Muscle of leg (tissue), 11 donors: Measurements from ENCODE around the gene PDE6G. TPM values are rescaled to one million over a fixed set of nuclear protein-coding genes. Genes with fewer than 3 reads are reported as not detected.

Experiments used
- DNase-seq: peaks from one replicate; pipeline ENCODE4 v3.0.0; 2013
- H3K27ac ChIP-seq: one replicate; pipeline ENCODE4 v1.5.1; 2013; ENCODE audit warnings: mild to moderate bottlenecking, low read length, control low read depth
- H3K27me3 ChIP-seq: one replicate; pipeline ENCODE4 v1.6.1; 2013; ENCODE audit warnings: low read length; ENCODE audit not compliant: control insufficient read depth, insufficient read depth
- H3K36me3 ChIP-seq: one replicate; pipeline ENCODE4 v1.6.1; 2013; ENCODE audit warnings: low read length; ENCODE audit not compliant: control insufficient read depth, insufficient read depth
- H3K4me1 ChIP-seq: one replicate; pipeline ENCODE4 v1.6.1; 2013; ENCODE audit warnings: low read length; ENCODE audit not compliant: control insufficient read depth, insufficient read depth
- H3K4me3 ChIP-seq: one replicate; pipeline ENCODE4 v1.5.1; 2013; ENCODE audit warnings: low read length, control low read depth
- H3K9me3 ChIP-seq: replicated peaks from 2 replicates; pipeline ENCODE4 v1.6.1; 2013; ENCODE audit warnings: low read depth, low read length; ENCODE audit not compliant: control insufficient read depth
- WGBS: methylation state at CpG from one replicate; pipeline ENCODE4 v1.1.5; 2013; ENCODE audit warnings: missing lambda C conversion rate; ENCODE audit not compliant: insufficient coverage; 5-methylcytosine and 5-hydroxymethylcytosine counted together
- polyA plus RNA-seq, 8 donors: library from polyadenylated mRNA; unstranded; fragments of 120-200 nt; gene quantifications; one replicate each; pipeline versions ENCODE4 v1.2.1 to v1.2.3, GENCODE V29; 2013; ENCODE audit warnings: inconsistent platforms in 1 of 8, low replicate concordance in 1 of 8; ENCODE audit not compliant: insufficient read length in 8 of 8, insufficient read depth in 1 of 8
- total RNA-seq: library from RNA; stranded (reverse); fragments of 120-200 nt; gene quantifications from one replicate; pipeline ENCODE4 v1.2.4, GENCODE V29; 2013

The PDE6G gene
- total and polyA plus RNA-seq, 9 donors: 1.9 to 5.8 (median 3.4) TPM

- no peak for DNase-seq
- H3K27me3 ChIP-seq: no peaks in the 10 kb centered on the region
- no peaks in the 10 kb centered on the region for H3K9me3 ChIP-seq
- H3K4me1 ChIP-seq: peaks cover 24% of the 10 kb centered on the region
- no peak overlapping the region for H3K27ac ChIP-seq
- 79% methylated on average over 4 of the region's 7 CpGs for WGBS
- H3K36me3 ChIP-seq: peaks cover 20% of the 10 kb centered on the region
- H3K4me3 ChIP-seq: no peak overlapping the region
Observed at GRCh38 chr17:81664051-81664470, 7.7 kb upstream of the PDE6G start.

DNA sequence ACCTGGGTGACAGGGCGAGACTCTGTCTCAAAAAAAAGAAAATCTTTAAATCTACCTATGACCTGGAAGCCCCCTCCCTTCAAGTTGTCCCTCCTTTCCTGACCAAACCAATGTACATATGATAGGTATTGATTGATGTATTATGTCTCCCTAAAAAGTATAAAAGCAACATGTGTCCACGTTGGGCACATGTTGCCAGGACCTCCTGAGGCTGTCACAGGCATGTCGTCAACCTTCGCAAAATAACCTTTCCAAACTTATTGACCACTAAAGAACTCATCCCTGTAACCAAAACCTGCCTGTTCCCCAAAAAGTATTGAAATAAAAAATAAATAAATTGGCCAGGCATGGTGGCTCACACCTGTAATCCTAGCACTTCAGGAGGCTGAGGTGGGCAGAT is 5.7 kb upstream of the PDE6G start:
- no peaks in the 10 kb centered on the region for H3K27me3 ChIP-seq
- DNase-seq: no peak
- H3K4me3 ChIP-seq: no peak overlapping the region

DNA sequence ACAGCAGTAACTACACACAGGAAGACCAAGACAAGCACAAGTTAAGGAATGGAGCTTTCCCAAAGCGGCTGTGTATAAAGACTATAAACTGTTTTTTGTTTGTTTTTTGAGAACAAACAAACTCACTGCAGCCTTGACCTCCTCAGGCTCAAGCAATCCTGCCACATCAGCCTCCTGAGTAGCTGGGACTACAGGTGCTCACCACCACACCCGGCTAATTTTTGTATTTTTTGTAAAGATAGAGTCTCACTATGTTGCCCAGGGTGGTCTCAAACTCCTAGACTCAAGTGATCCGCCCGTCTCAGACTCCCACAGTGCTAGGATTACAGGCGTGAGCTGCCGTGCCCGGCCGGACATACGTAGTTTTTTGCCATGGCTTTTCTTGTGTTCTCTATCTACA is 4.1 kb upstream of the PDE6G start:
- 84% methylated on average over 6 of the region's 9 CpGs for WGBS

More for the DNA sequence above, 5.7 kb upstream of the PDE6G start:
- Histone ChIP-seq H3K27ac (no peak overlapping the region), H3K9me3 (no peaks in the 10 kb centered on the region), H3K36me3 (peaks cover 11% of the 10 kb centered on the region), H3K4me1 (peaks cover 15% of the 10 kb centered on the region)
- 80% methylated on average over 1 of the region's 4 CpGs for WGBS

DNA sequence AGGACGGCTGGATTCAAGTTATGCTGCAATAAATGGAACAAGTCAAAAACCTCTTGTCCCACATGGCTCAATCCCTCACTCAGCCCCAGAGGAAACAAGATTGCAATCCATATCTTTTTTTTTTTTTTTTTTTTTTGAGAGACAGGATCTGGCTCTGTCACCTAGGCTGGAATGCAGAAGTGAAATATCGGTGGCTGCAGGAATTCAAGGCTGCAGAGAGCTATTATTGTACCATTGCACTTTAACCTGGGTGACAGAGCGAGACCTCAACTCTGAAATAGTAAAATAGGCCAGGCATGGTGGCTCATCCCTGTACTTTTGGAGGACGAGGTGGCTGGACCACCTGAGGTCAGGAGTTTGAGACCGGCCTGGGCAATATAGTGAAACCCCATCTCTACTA is 2.7 kb upstream of the PDE6G start:
- Histone ChIP-seq H3K4me1 (peaks cover 13% of the 10 kb centered on the region), H3K4me3 (no peak overlapping the region), H3K27ac (no peak overlapping the region), H3K9me3 (no peaks in the 10 kb centered on the region), H3K27me3 (no peaks in the 10 kb centered on the region), H3K36me3 (peaks cover 2% of the 10 kb centered on the region)
- no peak for DNase-seq
- WGBS: 64% methylated on average over 3 of the region's 5 CpGs

More for the DNA sequence above, 4.1 kb upstream of the PDE6G start:
- no peaks in the 10 kb centered on the region for H3K9me3 ChIP-seq
- H3K27me3 ChIP-seq: no peaks in the 10 kb centered on the region
- no peak overlapping the region for H3K27ac ChIP-seq
- no peak for DNase-seq
- no peak overlapping the region for H3K4me3 ChIP-seq
- H3K4me1 ChIP-seq: peaks cover 12% of the 10 kb centered on the region
- H3K36me3 ChIP-seq: peaks cover 11% of the 10 kb centered on the region

DNA sequence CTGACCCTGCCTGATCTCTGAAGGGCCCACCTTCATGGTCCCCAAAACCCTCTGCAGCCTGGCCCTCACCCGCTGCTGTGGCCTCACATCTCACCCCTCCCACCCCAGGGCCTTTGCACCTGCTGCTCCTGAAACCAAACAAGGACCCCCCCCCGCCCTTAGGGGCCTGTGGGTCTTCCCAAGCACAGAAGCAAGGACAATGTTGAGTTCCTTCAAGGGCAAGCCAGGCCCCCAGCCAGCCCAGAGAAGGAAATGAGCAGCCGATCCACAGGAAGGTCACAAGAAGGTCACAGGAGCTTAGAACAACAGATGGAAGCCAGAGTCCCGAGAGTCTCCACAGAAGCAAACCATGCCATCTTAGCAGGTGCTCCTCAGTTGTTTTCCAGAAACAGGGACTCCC is 493 bp upstream of the PDE6G start:
- no peaks in the 10 kb centered on the region for H3K36me3 ChIP-seq
- H3K4me1 ChIP-seq: peaks cover 19% of the 10 kb centered on the region
- H3K27me3 ChIP-seq: peaks cover 2% of the 10 kb centered on the region
- H3K9me3 ChIP-seq: no peaks in the 10 kb centered on the region
- DNase-seq: peak; percentile 36
- H3K4me3 ChIP-seq: no peak overlapping the region
- WGBS: 33% methylated on average over 3 of the region's 4 CpGs
- H3K27ac ChIP-seq: peak overlapping the region; percentile 5

DNA sequence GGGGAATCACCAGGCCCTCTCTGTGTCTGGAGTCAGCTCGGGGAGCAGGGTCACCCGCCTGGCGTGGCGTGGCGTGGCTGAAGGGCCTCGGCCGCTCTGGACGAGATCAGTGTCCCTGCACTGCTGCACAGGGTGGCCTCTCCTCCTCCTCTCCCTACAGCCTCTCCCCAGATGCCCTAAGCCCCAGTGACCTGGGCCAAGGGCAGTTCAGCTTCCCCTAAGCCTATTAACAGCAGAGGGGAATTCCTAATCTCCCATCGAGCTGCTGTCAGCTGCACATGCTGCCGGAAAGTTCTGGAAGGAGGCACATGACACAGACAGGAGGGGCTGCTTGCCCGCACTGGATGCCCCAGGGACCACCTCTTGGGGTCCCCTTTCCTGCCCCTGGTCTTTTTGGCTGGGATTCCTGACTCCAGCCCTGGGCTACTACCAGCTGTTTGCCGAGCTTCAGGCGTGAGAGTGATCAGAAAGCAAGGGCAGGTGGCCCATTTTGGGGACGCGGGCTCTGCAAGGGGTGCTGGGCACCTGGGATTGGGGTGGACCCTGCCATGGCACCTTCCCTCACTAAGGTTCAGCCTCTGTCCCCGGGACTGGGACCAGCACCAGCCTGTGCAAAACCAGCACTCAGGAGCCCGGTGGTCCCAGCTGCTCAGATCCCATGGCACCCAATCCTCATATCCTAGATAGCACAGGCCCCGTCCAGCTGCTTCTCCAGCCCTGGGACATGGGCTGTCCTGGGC is 794 bp downstream of the PDE6G start:
- Histone ChIP-seq H3K27ac (no peak overlapping the region), H3K36me3 (no peaks in the 10 kb centered on the region), H3K4me1 (peaks cover 19% of the 10 kb centered on the region), H3K9me3 (no peaks in the 10 kb centered on the region), H3K27me3 (peaks cover 5% of the 10 kb centered on the region), H3K4me3 (no peak overlapping the region)
- no peak for DNase-seq
- 68% methylated on average over 16 of the region's 18 CpGs for WGBS

GRCh38 chr17:81652906-81653771 is 3.2 kb downstream of the PDE6G start:
- no peak overlapping the region for H3K4me3 ChIP-seq
- 17% methylated on average over 20 of the region's 27 CpGs for WGBS
- DNase-seq: no peak
- H3K36me3 ChIP-seq: no peaks in the 10 kb centered on the region
- H3K9me3 ChIP-seq: peaks cover 2% of the 10 kb centered on the region
- H3K27me3 ChIP-seq: peaks cover 28% of the 10 kb centered on the region
- no peak overlapping the region for H3K27ac ChIP-seq
- H3K4me1 ChIP-seq: peaks cover 19% of the 10 kb centered on the region

- peaks cover 2% of the 10 kb centered on the region for H3K9me3 ChIP-seq
- H3K4me1 ChIP-seq: peaks cover 14% of the 10 kb centered on the region
- no peak overlapping the region for H3K4me3 ChIP-seq
- no peak overlapping the region for H3K27ac ChIP-seq
- 90% methylated on average over 6 of the region's 10 CpGs for WGBS
- H3K36me3 ChIP-seq: no peaks in the 10 kb centered on the region
- DNase-seq: no peak
- peaks cover 41% of the 10 kb centered on the region for H3K27me3 ChIP-seq
Observed at GRCh38 chr17:81651692-81652091, 4.7 kb downstream of the PDE6G start.

DNA sequence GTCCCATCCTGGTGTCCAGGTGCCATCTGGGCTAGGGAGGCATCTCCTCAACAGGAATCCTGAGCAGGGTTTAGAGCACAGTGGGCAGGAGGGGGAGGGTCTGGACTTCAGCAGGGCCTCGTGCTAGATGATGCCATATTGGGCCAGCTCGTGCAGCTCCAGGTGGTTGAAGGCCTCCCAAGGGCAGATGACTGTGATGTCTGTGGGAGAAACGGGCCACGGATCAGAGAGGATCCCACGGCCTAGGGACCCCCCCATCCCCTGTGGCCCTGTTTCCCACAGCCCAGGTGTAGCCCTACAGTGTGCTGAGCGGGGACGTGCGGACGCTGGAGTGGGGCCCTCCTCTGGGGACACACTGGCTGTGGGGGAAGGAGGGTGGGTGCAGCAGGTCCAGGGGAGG is 5.4 kb downstream of the PDE6G start:
- DNase-seq: no peak
- peaks cover 2% of the 10 kb centered on the region for H3K9me3 ChIP-seq
- 75% methylated on average over 6 of the region's 9 CpGs for WGBS
- H3K4me3 ChIP-seq: no peak overlapping the region
- peaks cover 43% of the 10 kb centered on the region for H3K27me3 ChIP-seq
- no peaks in the 10 kb centered on the region for H3K36me3 ChIP-seq
- peaks cover 14% of the 10 kb centered on the region for H3K4me1 ChIP-seq
- H3K27ac ChIP-seq: no peak overlapping the region

DNA sequence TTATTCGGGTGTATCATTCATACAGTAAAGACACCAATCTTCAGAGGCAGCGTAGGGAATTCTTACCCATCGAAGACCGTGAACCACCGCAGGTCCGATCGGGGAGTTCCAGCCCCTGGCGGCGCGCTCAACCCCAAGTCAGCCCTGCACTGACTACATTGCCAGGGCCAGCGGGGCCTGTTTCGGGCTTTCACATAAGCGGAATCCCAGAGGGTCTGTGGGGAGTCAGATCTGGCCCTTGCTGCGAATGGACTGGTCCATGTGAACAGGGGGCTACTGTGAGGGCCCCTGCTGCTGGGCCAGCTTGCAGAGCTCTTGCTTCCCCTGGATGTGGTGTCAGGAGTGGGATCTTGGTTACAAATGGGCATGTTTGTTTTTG is 7.6 kb downstream of the PDE6G start:
- WGBS: 70% methylated on average over 13 of the region's 14 CpGs
- Histone ChIP-seq H3K9me3 (peaks cover 2% of the 10 kb centered on the region), H3K27me3 (peaks cover 43% of the 10 kb centered on the region), H3K4me1 (peaks cover 6% of the 10 kb centered on the region), H3K4me3 (no peak overlapping the region), H3K27ac (no peak overlapping the region), H3K36me3 (no peaks in the 10 kb centered on the region)
- DNase-seq: no peak
